SK-N-SH (cell line): ENCODE measurements around the gene MAP3K5. TPM values are rescaled to one million over a fixed set of nuclear protein-coding genes. Genes with fewer than 3 reads are reported as not detected.

Experiments
- CTCF ChIA-PET: fragments of 300-600, 350-600 bp; formaldehyde crosslinking; extraction: SDS; loops from one replicate; lab custom pipeline; 2021; lab: Yijun Ruan, JAX
- POLR2A ChIA-PET: fragments of 350-600 bp; sonication (Branson Sonifier 250); formaldehyde crosslinking; extraction: SDS; loops from one replicate; lab custom pipeline; 2020; ENCODE audit warnings: antibody characterized with exemption, inconsistent platforms; lab: Yijun Ruan, JAX
- DNase-seq: peaks from one replicate; pipeline ENCODE4 v3.0.0; 2012
- H2AFZ ChIP-seq: fragments of 200-600 bp; sonication (generic); 2 replicates; pipeline ENCODE4 v1.8.1; 2016; ENCODE audit warnings: antibody characterized with exemption, mild to moderate bottlenecking, low read depth
- H3F3A ChIP-seq: fragments of 200-600 bp; sonication (generic); replicated peaks from 2 replicates; pipeline ENCODE3; 2016; ENCODE audit warnings: antibody characterized with exemption, mild to moderate bottlenecking; ENCODE audit not compliant: insufficient read depth
- H3K27ac ChIP-seq, 2 experiments: fragments of 200-500 bp in 1 of 2; fragments of 200-600 bp in 1 of 2; sonication (Bioruptor generic) in 1 of 2; sonication (generic), shearing (Covaris generic) in 1 of 2; 2 replicates each; pipeline versions ENCODE4 v1.5.1 to v1.6.1; 2014 to 2016; ENCODE audit warnings: low read depth in 2 of 2, inconsistent platforms in 1 of 2, low read length in 1 of 2, mild to moderate bottlenecking in 1 of 2, mixed read lengths in 1 of 2
- H3K27me3 ChIP-seq: fragments of 200-600 bp; sonication (generic), shearing (Covaris generic); 2 replicates; pipeline ENCODE4 v1.6.1; 2016; ENCODE audit warnings: mixed run types; ENCODE audit not compliant: insufficient read depth
- H3K36me3 ChIP-seq, 2 experiments: fragments of 200-500 bp in 1 of 2; fragments of 200-600 bp in 1 of 2; sonication (Bioruptor generic) in 1 of 2; sonication (generic) in 1 of 2; replicated peaks in 1 of 2; 2 replicates each; pipeline versions ENCODE3 to v1.5.1; 2014 to 2016; ENCODE audit warnings: low read length in 1 of 2, mild to moderate bottlenecking in 1 of 2; ENCODE audit not compliant: insufficient read depth in 2 of 2, control insufficient read depth in 1 of 2
- H3K4me1 ChIP-seq, 2 experiments: fragments of 200-500 bp in 1 of 2; fragments of 200-600 bp in 1 of 2; sonication (Bioruptor generic) in 1 of 2; sonication (generic), shearing (Covaris generic) in 1 of 2; 2 replicates each; pipeline versions ENCODE4 v1.5.1 to v1.6.1; 2014 to 2016; ENCODE audit warnings: low read depth in 1 of 2, low read length in 1 of 2, mixed run types in 1 of 2; ENCODE audit not compliant: insufficient read depth in 2 of 2, control insufficient read depth in 1 of 2
- H3K4me2 ChIP-seq: fragments of 200-600 bp; sonication (generic), shearing (Covaris generic); 2 replicates; pipeline ENCODE4 v1.6.1; 2017; ENCODE audit warnings: mixed run types
- H3K4me3 ChIP-seq, 2 experiments: fragments of 200-500 bp in 1 of 2; fragments of 200-600 bp in 1 of 2; sonication (Bioruptor generic) in 1 of 2; sonication (generic), shearing (Covaris generic) in 1 of 2; 2 replicates each; pipeline versions ENCODE4 v1.5.1 to v1.8.1; 2014 to 2016; ENCODE audit warnings: low read depth in 2 of 2, inconsistent platforms in 1 of 2, low read length in 1 of 2, mild to moderate bottlenecking in 1 of 2, mixed read lengths in 1 of 2, moderate library complexity in 1 of 2
- H3K79me2 ChIP-seq: fragments of 200-600 bp; sonication (generic); 2 replicates; pipeline ENCODE4 v1.8.1; 2017; ENCODE audit warnings: mild to moderate bottlenecking; ENCODE audit not compliant: insufficient read depth
- H3K9ac ChIP-seq: fragments of 200-600 bp; sonication (generic); 2 replicates; pipeline ENCODE4 v1.6.1; 2017; ENCODE audit warnings: mixed run types
- H3K9me2 ChIP-seq: fragments of 200-600 bp; sonication (generic); 2 replicates; pipeline ENCODE4 v1.6.1; 2017; ENCODE audit warnings: mixed run types
- H3K9me3 ChIP-seq: fragments of 200-600 bp; sonication (generic); 2 replicates; pipeline ENCODE4 v1.6.1; 2017; ENCODE audit warnings: mixed run types, mild to moderate bottlenecking, moderate library complexity
- H4K20me1 ChIP-seq: fragments of 200-600 bp; sonication (generic); 2 replicates; pipeline ENCODE4 v1.6.1; 2017; ENCODE audit warnings: mild to moderate bottlenecking, mixed run types; ENCODE audit not compliant: insufficient read depth
- CTCF ChIP-seq: fragments of 200-600 bp; sonication (generic); IDR thresholded peaks from 2 replicates; pipeline ENCODE4 v1.6.1; 2017; ENCODE audit warnings: antibody characterized with exemption, mild to moderate bottlenecking, moderate library complexity
- ELF1 ChIP-seq: IDR thresholded peaks from 2 replicates; pipeline ENCODE4 v1.4.0; 2012
- EZH2phosphoT487 ChIP-seq: fragments of 200-600 bp; sonication (generic); IDR thresholded peaks from 2 replicates; pipeline ENCODE4 v1.6.1; 2017; ENCODE audit warnings: low read depth, mixed run types, mild to moderate bottlenecking, antibody characterized with exemption, moderate library complexity, borderline replicate concordance
- FOSL2 ChIP-seq: IDR thresholded peaks from 2 replicates; pipeline ENCODE4 v1.4.0; 2012; ENCODE audit warnings: low read depth, mild to moderate bottlenecking, moderate library complexity, borderline replicate concordance
- JUND ChIP-seq: IDR thresholded peaks from 2 replicates; pipeline ENCODE4 v1.4.0; 2012
- MXI1 ChIP-seq: IDR thresholded peaks from 2 replicates; pipeline ENCODE4 v1.6.1; 2012; ENCODE audit warnings: mild to moderate bottlenecking, low read depth, low read length, improper control_type of control experiment
- NRF1 ChIP-seq: IDR thresholded peaks from 2 replicates; pipeline ENCODE4 v1.6.1; 2012; ENCODE audit warnings: low read depth, mild to moderate bottlenecking, low read length
- RAD21 ChIP-seq: IDR thresholded peaks from 2 replicates; pipeline ENCODE4 v1.6.1; 2012; ENCODE audit warnings: mild to moderate bottlenecking, low read length
- RCOR1 ChIP-seq: fragments of 150-350 bp; IDR thresholded peaks from 2 replicates; pipeline ENCODE4 v1.6.1; 2017; ENCODE audit warnings: antibody characterized with exemption, low read length
- RXRA ChIP-seq: IDR thresholded peaks from 2 replicates; pipeline ENCODE4 v1.4.0; 2012; ENCODE audit warnings: low read depth, mild to moderate bottlenecking, borderline replicate concordance
- SMC3 ChIP-seq: IDR thresholded peaks from 2 replicates; pipeline ENCODE4 v1.6.1; 2012; ENCODE audit warnings: low read depth, low read length, improper control_type of control experiment
- TEAD4 ChIP-seq: IDR thresholded peaks from 2 replicates; pipeline ENCODE4 v1.4.0; 2012; ENCODE audit warnings: mild to moderate bottlenecking, borderline replicate concordance; ENCODE audit not compliant: insufficient read depth
- USF1 ChIP-seq: IDR thresholded peaks from 2 replicates; pipeline ENCODE4 v1.4.0; 2012; ENCODE audit warnings: low read depth, borderline replicate concordance
- USF2 ChIP-seq: fragments of 150-350 bp; IDR thresholded peaks from 2 replicates; pipeline ENCODE4 v1.6.1; 2017; ENCODE audit warnings: antibody characterized with exemption, low read length, low read depth, borderline replicate concordance
- YY1 ChIP-seq: IDR thresholded peaks from 2 replicates; pipeline ENCODE4 v1.4.0; 2012; ENCODE audit warnings: low read depth, mild to moderate bottlenecking
- WGBS: methylation state at CpG from one replicate; pipeline ENCODE4 v1.1.6; 2017; ENCODE audit warnings: low lambda C conversion rate; 5-methylcytosine and 5-hydroxymethylcytosine counted together
- polyA plus RNA-seq, 3 experiments: library from polyadenylated mRNA; depleted of rRNA; stranded (reverse); fragments of >200 nt; gene quantifications; 2 replicates each; pipeline ENCODE4 v1.2.3, GENCODE V29; 2012
- TF ChIP-seq, protein P1 (sequence below): IDR thresholded peaks from 2 replicates; pipeline ENCODE4 v1.4.0; 2012; ENCODE audit warnings: low read depth, borderline replicate concordance
- TF ChIP-seq, protein P2 (sequence below): fragments of 150-350 bp; IDR thresholded peaks from 2 replicates; pipeline ENCODE4 v1.6.1; 2016; ENCODE audit warnings: mild to moderate bottlenecking, low read depth, low read length

Gene MAP3K5
- polyA plus RNA-seq, 1 of the 3 experiments (the other 2 are of a cell fraction): 1.4 TPM

DNA sequence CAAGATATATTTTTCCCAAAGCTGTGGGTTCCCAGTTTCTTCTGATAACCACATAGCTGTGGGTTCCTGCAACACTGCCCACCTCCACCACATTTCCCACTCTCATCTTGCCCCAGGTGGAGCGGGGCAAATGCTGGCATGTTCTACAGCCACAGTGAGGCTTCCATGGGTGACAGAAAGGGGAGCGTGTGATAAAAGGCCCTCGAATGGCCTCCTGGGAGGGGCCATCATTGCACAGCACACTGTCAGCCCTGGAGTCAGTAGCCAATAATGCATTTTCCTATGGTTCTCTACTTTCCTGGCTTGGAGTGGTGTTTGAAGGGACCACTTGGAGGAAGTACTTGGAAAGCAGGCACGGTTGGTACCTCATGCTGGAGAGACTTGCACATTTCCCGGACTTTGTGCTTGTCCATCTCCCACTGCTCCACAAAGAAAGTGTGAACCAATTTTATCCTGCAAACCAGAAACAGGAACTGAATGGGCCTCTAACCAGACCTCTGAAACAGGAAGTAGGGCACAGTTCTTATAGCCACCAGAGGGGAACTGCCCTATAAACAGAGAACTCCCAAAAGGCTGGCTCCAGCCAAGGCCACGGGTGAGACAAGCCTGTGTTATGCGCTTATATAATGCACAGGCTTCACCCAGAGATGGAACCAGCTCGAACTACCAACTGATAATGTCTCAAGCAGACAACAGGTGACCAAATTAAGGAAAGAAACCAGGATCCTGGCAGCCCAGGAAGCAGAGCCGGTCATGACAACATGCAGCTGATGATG lies 8.6 kb downstream of the MAP3K5 start:
- Histone ChIP-seq H3K4me2 (no peak overlapping the region), H2AFZ (no peak overlapping the region), H3K4me3 (no peak overlapping the region)
- POLR2A ChIA-PET: no interaction called here
- no peak for TF ChIP-seq MXI1
- TF ChIP-seq USF1: no peak
- no peak for TF ChIP-seq RXRA
- no peak for TF ChIP-seq EZH2phosphoT487
- TF ChIP-seq CTCF: no peak
- TF ChIP-seq RCOR1: no peak
- TF ChIP-seq USF2: no peak
- TF ChIP-seq FOSL2: no peak
- no peak for TF ChIP-seq NRF1
- TF ChIP-seq, all 33 proteins: peak for 0
- no peak overlapping the region for H3K9ac ChIP-seq
- H3K27ac ChIP-seq: peak overlapping the region in 1 of 2 experiments; percentile 73; a peak in 1 of 4 replicates
- CTCF ChIA-PET: interaction anchor here (1.0 to 3.0 kb wide), 3 partner anchors 8 to 140 kb away, joined by 5 to 9 read pairs (median 6); partner anchors contain the start of gene MAP3K5
- no peaks in the 10 kb centered on the region for H3K27me3 ChIP-seq
- H3K4me1 ChIP-seq: peaks cover 9 to 13% of the 10 kb centered on the region in 2 experiments; a peak in 3 of 4 replicates
- no peaks in the 10 kb centered on the region for H4K20me1 ChIP-seq
- WGBS: 98% methylated on average over 9 of the region's 9 CpGs
- DNase-seq: no peak
- no peaks in the 10 kb centered on the region for H3K9me3 ChIP-seq
- H3K9me2 ChIP-seq: no peaks in the 10 kb centered on the region
- no peaks in the 10 kb centered on the region for H3K36me3 ChIP-seq
- peaks cover 18% of the 10 kb centered on the region for H3F3A ChIP-seq
- peaks cover 68% of the 10 kb centered on the region for H3K79me2 ChIP-seq

DNA sequence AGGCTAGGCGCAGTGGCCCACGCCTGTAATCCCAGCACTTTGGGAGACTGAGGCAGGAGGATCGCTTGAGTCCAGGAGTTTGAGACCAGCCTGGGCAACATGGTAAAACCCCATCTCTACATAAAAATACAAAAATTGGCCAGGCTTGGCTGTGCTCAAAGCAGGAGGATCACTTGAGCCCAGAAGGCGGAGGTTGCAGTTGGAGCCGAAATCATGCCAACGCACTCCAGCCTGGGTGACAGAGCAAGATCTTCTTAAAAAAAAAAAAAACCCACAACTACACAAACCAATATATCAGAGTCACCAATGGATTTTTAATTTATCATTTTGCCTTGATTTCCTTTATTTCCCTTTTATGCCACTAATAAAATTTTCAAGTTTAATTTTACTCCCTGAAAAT lies 9.3 kb downstream of the MAP3K5 start:
- H3K9ac ChIP-seq: no peak overlapping the region; the same call in 1 of the 2 replicates
- H3K27me3 ChIP-seq: no peaks in the 10 kb centered on the region
- ChIA-PET POLR2A (no interaction called here), CTCF (interaction anchor here (2.0 to 3.0 kb wide), 2 partner anchors 9 to 139 kb away, joined by 7 to 9 read pairs; partner anchors contain the start of gene MAP3K5)
- no peaks in the 10 kb centered on the region for H3K9me2 ChIP-seq
- H3K27ac ChIP-seq: peak overlapping the region in 1 of 2 experiments; percentile 73; a peak in 2 of 4 replicates
- H3K4me3 ChIP-seq: no peak overlapping the region
- no peaks in the 10 kb centered on the region for H4K20me1 ChIP-seq
- no peak overlapping the region for H2AFZ ChIP-seq
- H3K4me2 ChIP-seq: peak overlapping the region; percentile 48; the same call in 1 of the 2 replicates
- 95% methylated on average over 6 of the region's 6 CpGs for WGBS
- H3K4me1 ChIP-seq: peaks cover 9 to 13% of the 10 kb centered on the region in 2 experiments; a peak in 3 of 4 replicates
- DNase-seq: no peak
- peaks cover 12% of the 10 kb centered on the region for H3F3A ChIP-seq
- H3K79me2 ChIP-seq: peaks cover 70% of the 10 kb centered on the region
- H3K9me3 ChIP-seq: no peaks in the 10 kb centered on the region
- no peaks in the 10 kb centered on the region for H3K36me3 ChIP-seq
- TF ChIP-seq ELF1: no peak
- no peak for TF ChIP-seq YY1
- TF ChIP-seq, protein P1, sequence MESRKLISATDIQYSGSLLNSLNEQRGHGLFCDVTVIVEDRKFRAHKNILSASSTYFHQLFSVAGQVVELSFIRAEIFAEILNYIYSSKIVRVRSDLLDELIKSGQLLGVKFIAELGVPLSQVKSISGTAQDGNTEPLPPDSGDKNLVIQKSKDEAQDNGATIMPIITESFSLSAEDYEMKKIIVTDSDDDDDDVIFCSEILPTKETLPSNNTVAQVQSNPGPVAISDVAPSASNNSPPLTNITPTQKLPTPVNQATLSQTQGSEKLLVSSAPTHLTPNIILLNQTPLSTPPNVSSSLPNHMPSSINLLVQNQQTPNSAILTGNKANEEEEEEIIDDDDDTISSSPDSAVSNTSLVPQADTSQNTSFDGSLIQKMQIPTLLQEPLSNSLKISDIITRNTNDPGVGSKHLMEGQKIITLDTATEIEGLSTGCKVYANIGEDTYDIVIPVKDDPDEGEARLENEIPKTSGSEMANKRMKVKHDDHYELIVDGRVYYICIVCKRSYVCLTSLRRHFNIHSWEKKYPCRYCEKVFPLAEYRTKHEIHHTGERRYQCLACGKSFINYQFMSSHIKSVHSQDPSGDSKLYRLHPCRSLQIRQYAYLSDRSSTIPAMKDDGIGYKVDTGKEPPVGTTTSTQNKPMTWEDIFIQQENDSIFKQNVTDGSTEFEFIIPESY: no peak
- TF ChIP-seq TEAD4: no peak
- TF ChIP-seq SMC3: no peak
- TF ChIP-seq RAD21: no peak
- TF ChIP-seq RCOR1: no peak
- no peak for TF ChIP-seq JUND
- no peak for TF ChIP-seq USF1
- TF ChIP-seq, protein P2, sequence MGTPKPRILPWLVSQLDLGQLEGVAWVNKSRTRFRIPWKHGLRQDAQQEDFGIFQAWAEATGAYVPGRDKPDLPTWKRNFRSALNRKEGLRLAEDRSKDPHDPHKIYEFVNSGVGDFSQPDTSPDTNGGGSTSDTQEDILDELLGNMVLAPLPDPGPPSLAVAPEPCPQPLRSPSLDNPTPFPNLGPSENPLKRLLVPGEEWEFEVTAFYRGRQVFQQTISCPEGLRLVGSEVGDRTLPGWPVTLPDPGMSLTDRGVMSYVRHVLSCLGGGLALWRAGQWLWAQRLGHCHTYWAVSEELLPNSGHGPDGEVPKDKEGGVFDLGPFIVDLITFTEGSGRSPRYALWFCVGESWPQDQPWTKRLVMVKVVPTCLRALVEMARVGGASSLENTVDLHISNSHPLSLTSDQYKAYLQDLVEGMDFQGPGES: no peak
